Measurements from ENCODE around the gene UNKL. TPM values are rescaled to one million over a fixed set of nuclear protein-coding genes. Genes with fewer than 3 reads are reported as not detected.
A peak's percentile ranks its signal among the peaks of the same experiment; 100 is the strongest.

Gene UNKL
- total RNA-seq: 100 to 1,000 TPM in 2 of 5 experiments, 10 to 100 TPM in 3; 42.9 to 152 (median 98.5) TPM
- 10 to 100 TPM in 1 of 2 donors, 1 to 10 TPM in 1; 4.0 to 10.6 TPM for polyA plus RNA-seq
- 45.1 reads per million, percentile 69 among the genes with 10 or more reads in this experiment for total RNA-seq

DNA sequence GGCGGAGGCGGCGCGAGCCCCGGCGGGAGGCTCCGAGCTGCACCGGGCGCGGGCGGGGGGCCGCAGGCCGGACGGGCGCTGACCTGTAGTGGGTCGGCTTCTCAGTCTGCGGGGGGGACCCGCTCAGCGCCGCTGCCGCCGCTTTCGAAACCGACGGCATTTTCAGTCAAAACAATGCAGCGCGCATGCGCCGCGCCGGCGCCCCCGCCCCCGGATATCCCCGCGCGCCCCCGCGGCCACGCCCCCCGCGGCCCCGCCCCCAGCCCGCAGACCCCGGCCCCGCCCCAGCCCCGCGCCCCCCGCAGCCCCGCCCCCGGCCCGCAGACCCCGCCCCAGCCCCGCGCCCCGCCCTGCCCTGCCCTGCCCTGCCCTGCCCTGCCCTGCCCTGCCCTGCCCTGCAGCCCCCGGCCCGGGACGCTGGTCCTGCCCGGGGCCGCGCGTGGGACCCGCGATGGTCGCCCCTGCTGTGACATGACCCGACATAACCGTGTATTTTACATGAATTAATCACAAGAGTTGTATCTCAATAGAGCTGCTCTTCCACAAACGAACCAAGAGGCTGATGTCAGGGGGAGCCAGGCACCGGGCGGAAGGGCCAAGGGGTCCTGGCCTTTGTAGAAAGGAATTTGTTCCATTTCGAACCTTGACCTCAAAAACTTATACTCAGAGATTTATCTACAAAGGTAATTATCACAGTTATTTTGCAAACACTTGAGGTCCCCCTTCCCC is at the start of gene UNKL:
Gene UNKL, minus strand, starts transcription at position 173 of the 729 bp plus-strand sequence. Its CDS starts 13 bp downstream, at position 160.
- CTCF ChIA-PET: no interaction called here
- intact Hi-C loops (cut with micrococcal nuclease): loop anchor here in 1 of 2 donors (2.0 to 5.0 kb wide), 2 partner anchors 36 to 107 kb away; partner anchors contain the start of gene UBE2I
- H3K27ac ChIP-seq (ENCODE audit: low read depth, low read length): peak within 1 kb of the TSS; percentile 89
- H3K9me3 ChIP-seq (ENCODE audit: control insufficient read depth in 2 of 3, low read length in 3 of 3): no peaks in the 10 kb centered on the region
- no peaks in the 10 kb centered on the region for H3K27me3 ChIP-seq (ENCODE audit: control insufficient read depth in 2 of 2, insufficient read depth in 2 of 2, low read length in 2 of 2)
- Mint-ChIP-seq H3K4me3 (peak within 1 kb of the TSS; percentile 75 to 91 (median 85)), H3K9me3 (no peaks in the 10 kb centered on the region), H3K36me3 (peaks cover 0 to 8% (median 3%) of the 10 kb centered on the region in 5 donors), H3K27ac (peak within 1 kb of the TSS; percentile 71 to 93 (median 88)), H3K4me1 (peaks cover 0 to 30% (median 24%) of the 10 kb centered on the region in 7 donors), H3K27me3 (no peaks in the 10 kb centered on the region)
- POLR2A ChIA-PET: interaction anchor here (0.7 kb wide), 1 partner anchor 13 kb away, joined by 3 read pairs; no protein-coding TSS in a partner anchor
- DNase-seq: peak; percentile 70 to 84 (median 80)
- peaks cover 0 to 28% (median 6%) of the 10 kb centered on the region in 3 experiments for H3K36me3 ChIP-seq (ENCODE audit: control insufficient read depth in 2 of 3, insufficient read depth in 3 of 3, low read length in 3 of 3)
- peak within 1 kb of the TSS; percentile 79 for H3K4me3 ChIP-seq (ENCODE audit: low read length)
- H3K4me1 ChIP-seq (ENCODE audit: control insufficient read depth in 2 of 2, insufficient read depth in 2 of 2, low read length in 2 of 2): peaks cover under 1 to 8% of the 10 kb centered on the region in 2 donors
- peak; percentile 87 for ATAC-seq

- Histone ChIP-seq H3K27me3 (ENCODE audit: control insufficient read depth in 2 of 2, insufficient read depth in 2 of 2, low read length in 2 of 2) (no peaks in the 10 kb centered on the region), H3K4me1 (ENCODE audit: control insufficient read depth in 2 of 2, insufficient read depth in 2 of 2, low read length in 2 of 2) (no peaks in the 10 kb centered on the region), H3K4me3 (ENCODE audit: low read length) (no peak overlapping the region), H3K9me3 (ENCODE audit: control insufficient read depth in 2 of 3, low read length in 3 of 3) (no peaks in the 10 kb centered on the region), H3K27ac (ENCODE audit: low read depth, low read length) (no peak overlapping the region), H3K36me3 (ENCODE audit: control insufficient read depth in 2 of 3, insufficient read depth in 3 of 3, low read length in 3 of 3) (peaks cover 0 to 72% (median 11%) of the 10 kb centered on the region in 3 experiments)
- Mint-ChIP-seq H3K27me3 (no peaks in the 10 kb centered on the region), H3K27ac (no peak overlapping the region), H3K4me1 (peaks cover 0 to 6% (median 0%) of the 10 kb centered on the region in 7 donors), H3K4me3 (no peak overlapping the region), H3K9me3 (no peaks in the 10 kb centered on the region), H3K36me3 (peaks cover 0 to 16% (median 0%) of the 10 kb centered on the region in 5 donors)
- DNase-seq (no peak), ATAC-seq (no peak)
- ChIA-PET CTCF (no interaction called here), POLR2A (no interaction called here)
- intact Hi-C loops (cut with micrococcal nuclease): no loop called here
Measured at GRCh38 chr16:1461146-1461545, 46.6 kb upstream of the UNKL start.

GRCh38 chr16:1460602-1461138 is 46.2 kb upstream of the UNKL start:
- H3K27ac ChIP-seq (ENCODE audit: low read depth, low read length): no peak overlapping the region
- ATAC-seq: no peak
- POLR2A ChIA-PET: no interaction called here
- Mint-ChIP-seq H3K9me3 (no peaks in the 10 kb centered on the region), H3K4me1 (peaks cover 0 to 6% (median 0%) of the 10 kb centered on the region in 7 donors), H3K36me3 (peaks cover 0 to 16% (median 0%) of the 10 kb centered on the region in 5 donors), H3K4me3 (no peak overlapping the region), H3K27ac (no peak overlapping the region), H3K27me3 (no peaks in the 10 kb centered on the region)
- CTCF ChIA-PET: no interaction called here
- H3K4me1 ChIP-seq (ENCODE audit: control insufficient read depth in 2 of 2, insufficient read depth in 2 of 2, low read length in 2 of 2): no peaks in the 10 kb centered on the region
- no peaks in the 10 kb centered on the region for H3K27me3 ChIP-seq (ENCODE audit: control insufficient read depth in 2 of 2, insufficient read depth in 2 of 2, low read length in 2 of 2)
- H3K9me3 ChIP-seq (ENCODE audit: control insufficient read depth in 2 of 3, low read length in 3 of 3): no peaks in the 10 kb centered on the region
- DNase-seq: no peak
- H3K4me3 ChIP-seq (ENCODE audit: low read length): no peak overlapping the region
- peaks cover 0 to 77% (median 11%) of the 10 kb centered on the region in 3 experiments for H3K36me3 ChIP-seq (ENCODE audit: control insufficient read depth in 2 of 3, insufficient read depth in 3 of 3, low read length in 3 of 3)
- intact Hi-C loops (cut with micrococcal nuclease): no loop called here

GRCh38 chr16:1459967-1460366 is 45.5 kb upstream of the UNKL start:
- intact Hi-C loops (cut with micrococcal nuclease): no loop called here
- no peak overlapping the region for H3K27ac ChIP-seq (ENCODE audit: low read depth, low read length)
- H3K27me3 ChIP-seq (ENCODE audit: control insufficient read depth in 2 of 2, insufficient read depth in 2 of 2, low read length in 2 of 2): no peaks in the 10 kb centered on the region
- no peak for DNase-seq
- H3K4me3 ChIP-seq (ENCODE audit: low read length): no peak overlapping the region
- H3K36me3 ChIP-seq (ENCODE audit: control insufficient read depth in 2 of 3, insufficient read depth in 3 of 3, low read length in 3 of 3): peaks cover 0 to 81% (median 6%) of the 10 kb centered on the region in 3 experiments
- H3K9me3 ChIP-seq (ENCODE audit: control insufficient read depth in 2 of 3, low read length in 3 of 3): no peaks in the 10 kb centered on the region
- no peak for ATAC-seq
- H3K4me1 Mint-ChIP-seq: peaks cover 0 to 6% (median 0%) of the 10 kb centered on the region in 7 donors
- no peaks in the 10 kb centered on the region for H3K9me3 Mint-ChIP-seq
- CTCF ChIA-PET: no interaction called here
- no peak overlapping the region for H3K4me3 Mint-ChIP-seq
- no peaks in the 10 kb centered on the region for H3K4me1 ChIP-seq (ENCODE audit: control insufficient read depth in 2 of 2, insufficient read depth in 2 of 2, low read length in 2 of 2)
- POLR2A ChIA-PET: no interaction called here
- peaks cover 0 to 16% (median 0%) of the 10 kb centered on the region in 5 donors for H3K36me3 Mint-ChIP-seq
- no peaks in the 10 kb centered on the region for H3K27me3 Mint-ChIP-seq
- H3K27ac Mint-ChIP-seq: peak overlapping the region in 1 of 9 donors; percentile 49

- H3K4me3 Mint-ChIP-seq: no peak overlapping the region
- no peak overlapping the region for H3K27ac ChIP-seq (ENCODE audit: low read depth, low read length)
Measured at GRCh38 chr16:1458977-1459341, 44.5 kb upstream of the UNKL start.

GRCh38 chr16:1458336-1458976 is 44.0 kb upstream of the UNKL start:
- H3K9me3 Mint-ChIP-seq: no peaks in the 10 kb centered on the region
- H3K36me3 Mint-ChIP-seq: peaks cover 0 to 11% (median 0%) of the 10 kb centered on the region in 5 donors
- no peaks in the 10 kb centered on the region for H3K27me3 Mint-ChIP-seq
- H3K27me3 ChIP-seq (ENCODE audit: control insufficient read depth in 2 of 2, insufficient read depth in 2 of 2, low read length in 2 of 2): no peaks in the 10 kb centered on the region
- H3K9me3 ChIP-seq (ENCODE audit: control insufficient read depth in 2 of 3, low read length in 3 of 3): no peaks in the 10 kb centered on the region
- H3K4me3 ChIP-seq (ENCODE audit: low read length): no peak overlapping the region
- no peak overlapping the region for H3K4me3 Mint-ChIP-seq
- intact Hi-C loops (cut with micrococcal nuclease): no loop called here
- no peak overlapping the region for H3K27ac ChIP-seq (ENCODE audit: low read depth, low read length)
- H3K36me3 ChIP-seq (ENCODE audit: control insufficient read depth in 2 of 3, insufficient read depth in 3 of 3, low read length in 3 of 3): peaks cover 0 to 86% (median 9%) of the 10 kb centered on the region in 3 experiments
- peak overlapping the region in 1 of 9 donors; percentile 32 for H3K27ac Mint-ChIP-seq
- H3K4me1 Mint-ChIP-seq: peaks cover 0 to 6% (median 0%) of the 10 kb centered on the region in 7 donors
- H3K4me1 ChIP-seq (ENCODE audit: control insufficient read depth in 2 of 2, insufficient read depth in 2 of 2, low read length in 2 of 2): no peaks in the 10 kb centered on the region
- peak; percentile 40 for ATAC-seq
- DNase-seq: peak in 1 of 9 donors; percentile 32
- ChIA-PET CTCF (no interaction called here), POLR2A (no interaction called here)

More at GRCh38 chr16:1458977-1459341, 44.5 kb upstream of the UNKL start:
- H3K36me3 ChIP-seq (ENCODE audit: control insufficient read depth in 2 of 3, insufficient read depth in 3 of 3, low read length in 3 of 3): peaks cover 0 to 81% (median 6%) of the 10 kb centered on the region in 3 experiments
- ChIA-PET POLR2A (interaction anchor here (0.5 kb wide), 1 partner anchor 38 kb away, joined by 3 read pairs; no protein-coding TSS in a partner anchor), CTCF (no interaction called here)
- ATAC-seq: peak; percentile 63
- Mint-ChIP-seq H3K4me1 (peaks cover 0 to 6% (median 0%) of the 10 kb centered on the region in 7 donors), H3K27me3 (no peaks in the 10 kb centered on the region), H3K36me3 (peaks cover 0 to 12% (median 0%) of the 10 kb centered on the region in 5 donors), H3K9me3 (no peaks in the 10 kb centered on the region), H3K27ac (no peak overlapping the region)
- no peaks in the 10 kb centered on the region for H3K9me3 ChIP-seq (ENCODE audit: control insufficient read depth in 2 of 3, low read length in 3 of 3)
- no peak for DNase-seq
- H3K4me1 ChIP-seq (ENCODE audit: control insufficient read depth in 2 of 2, insufficient read depth in 2 of 2, low read length in 2 of 2): no peaks in the 10 kb centered on the region
- intact Hi-C loops (cut with micrococcal nuclease): no loop called here
- no peaks in the 10 kb centered on the region for H3K27me3 ChIP-seq (ENCODE audit: control insufficient read depth in 2 of 2, insufficient read depth in 2 of 2, low read length in 2 of 2)
- no peak overlapping the region for H3K4me3 ChIP-seq (ENCODE audit: low read length)

All from naive thymus-derived CD4-positive, alpha-beta T cell (primary cell).